Cortex of kidney (tissue), 1 donor: ENCODE results near the gene DDX31.
"Not testable (repeated sequence)": the region's sequence is repeated elsewhere in the genome, so short reads cannot be mapped to it uniquely, and the experiment has no call there.

Experiments
- DNase-seq: peaks from one replicate; lab custom pipeline; 2025; lab: John Stamatoyannopoulos, UW

DDX31 gene

DNA sequence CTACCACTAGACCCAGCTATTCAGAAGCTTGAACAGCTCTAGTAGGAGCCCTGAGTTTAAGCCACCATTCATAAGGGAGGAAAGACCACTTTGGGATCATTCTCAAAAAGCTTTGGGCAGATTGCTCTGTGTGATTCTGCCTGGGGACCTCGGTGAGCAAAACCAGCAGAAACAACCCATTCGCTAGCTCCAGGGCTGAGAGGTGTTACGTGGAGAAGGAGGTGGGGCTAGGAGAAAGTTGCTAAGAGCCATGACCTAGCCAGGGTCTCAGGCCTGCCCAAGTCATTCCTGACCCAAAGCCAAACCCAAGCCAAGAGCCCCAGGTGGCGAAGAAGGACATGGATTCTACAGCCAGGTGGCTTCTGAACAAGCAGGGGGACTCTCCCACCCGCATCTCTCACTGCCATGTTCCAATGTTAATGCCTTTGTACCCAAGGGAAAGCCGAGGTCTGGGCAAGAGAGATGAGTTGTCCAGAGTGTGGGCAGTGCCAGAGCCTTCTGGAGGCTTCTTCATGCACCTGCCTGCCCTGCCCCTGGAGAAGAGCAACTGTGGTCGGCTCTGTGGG is 91.3 kb downstream of the DDX31 start:
- no peak for DNase-seq

- no peak for DNase-seq
Observed at GRCh38 chr9:132577119-132577518, 92.7 kb downstream of the DDX31 start.

GRCh38 chr9:132575811-132576210 is 94.0 kb downstream of the DDX31 start:
- no peak for DNase-seq

DNA sequence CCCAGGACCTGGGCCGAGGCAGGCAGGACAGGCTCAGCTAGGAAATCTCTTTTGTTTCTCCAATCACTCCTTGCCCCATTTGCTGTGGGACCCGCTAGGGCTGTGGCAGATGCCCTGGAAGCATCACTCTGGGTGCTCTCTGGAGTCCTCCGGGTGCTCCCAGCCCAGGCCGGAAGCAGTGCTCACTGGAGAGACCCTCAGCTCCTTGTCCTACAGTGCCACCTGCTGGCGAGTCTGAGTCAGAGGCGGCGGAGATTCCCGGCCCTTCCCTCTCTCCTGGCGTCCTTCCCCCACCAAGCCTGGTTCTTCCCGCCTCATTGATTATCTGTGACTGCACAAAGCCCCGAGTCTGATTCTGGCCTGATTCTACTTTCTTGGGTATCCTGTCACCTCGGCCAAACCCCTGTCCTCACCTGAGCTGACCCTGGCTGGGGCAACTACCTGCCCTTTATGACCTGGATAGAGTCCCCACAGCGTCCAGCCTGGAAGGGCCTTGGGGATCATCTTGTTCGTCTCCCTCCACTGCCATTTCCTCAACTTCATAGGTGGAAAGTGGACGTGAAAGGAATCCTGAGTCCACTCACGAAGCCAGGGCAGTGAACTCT is 94.7 kb downstream of the DDX31 start:
- DNase-seq: no peak

DNA sequence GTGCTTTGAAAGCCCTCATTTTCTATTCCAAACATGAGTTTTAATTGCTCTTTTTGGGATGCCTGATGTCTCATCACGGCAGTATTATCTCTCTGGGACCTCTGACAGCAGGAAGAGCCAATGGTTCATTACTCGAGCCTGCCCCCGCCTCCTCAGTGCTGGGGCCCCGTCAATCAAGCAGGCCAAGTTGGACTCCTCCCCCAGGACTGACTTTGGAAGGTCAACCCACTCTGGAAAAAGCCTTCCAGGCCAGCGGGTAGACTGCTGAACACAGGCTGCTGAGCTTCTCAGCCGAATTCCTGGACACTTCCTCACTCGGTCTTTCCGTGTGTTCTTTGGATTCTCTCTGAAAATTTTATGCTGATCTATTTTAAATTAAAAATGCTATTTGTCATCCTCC is 96.9 kb downstream of the DDX31 start:
- DNase-seq: no peak

- DNase-seq: no peak
Observed at GRCh38 chr9:132571806-132572600, 97.8 kb downstream of the DDX31 start.

- DNase-seq: not testable (repeated sequence)
Observed at GRCh38 chr9:132568787-132569186, 101.0 kb downstream of the DDX31 start.

DNA sequence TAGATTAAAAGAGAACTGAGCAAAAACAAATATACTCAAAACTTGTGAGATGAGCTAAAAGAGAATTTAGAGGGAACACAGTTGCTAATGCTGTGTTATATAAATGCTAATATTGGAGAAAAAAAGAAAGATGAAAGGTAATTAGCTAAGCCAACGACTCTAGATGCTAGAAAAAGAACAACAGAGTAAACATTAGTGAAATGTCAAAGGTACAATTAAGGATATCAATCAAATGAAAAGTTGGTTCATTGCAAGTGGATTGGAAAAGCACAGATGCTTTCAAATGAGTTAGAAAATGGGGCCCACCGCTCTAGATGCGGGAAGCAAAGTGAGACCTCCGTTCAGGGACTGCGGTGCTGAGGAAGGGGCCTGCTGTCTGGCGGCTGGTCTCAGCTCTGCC is 105.3 kb downstream of the DDX31 start:
- DNase-seq: no peak

GRCh38 chr9:132562306-132562573 is 107.5 kb downstream of the DDX31 start:
- DNase-seq: no peak

- DNase-seq: no peak
Observed at GRCh38 chr9:132560616-132561202, 109.1 kb downstream of the DDX31 start.

GRCh38 chr9:132559711-132560110 is 110.1 kb downstream of the DDX31 start:
- DNase-seq: no peak

DNA sequence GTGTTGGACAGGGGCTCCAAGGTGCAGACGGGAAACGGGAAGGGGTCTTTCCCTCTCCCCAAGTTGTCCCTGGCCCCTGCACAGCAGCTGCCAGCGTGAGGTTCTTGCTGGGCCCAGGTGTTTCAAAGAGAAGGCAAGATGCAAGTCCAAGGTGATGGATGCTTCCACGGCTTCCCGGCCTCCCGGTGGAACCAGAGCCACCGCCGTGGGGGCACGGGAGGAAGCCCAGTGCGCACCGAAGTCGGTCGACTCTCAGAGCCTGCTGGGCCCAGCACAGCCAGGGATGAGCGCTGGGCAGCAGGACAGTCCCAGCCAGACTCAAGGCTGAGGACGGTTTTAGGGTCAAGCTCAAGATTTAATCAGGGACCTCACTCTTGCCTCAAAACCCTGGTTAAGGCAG is 112.6 kb downstream of the DDX31 start:
- no peak for DNase-seq

- no peak for DNase-seq
Observed at GRCh38 chr9:132556714-132557113, 113.1 kb downstream of the DDX31 start.

DNA sequence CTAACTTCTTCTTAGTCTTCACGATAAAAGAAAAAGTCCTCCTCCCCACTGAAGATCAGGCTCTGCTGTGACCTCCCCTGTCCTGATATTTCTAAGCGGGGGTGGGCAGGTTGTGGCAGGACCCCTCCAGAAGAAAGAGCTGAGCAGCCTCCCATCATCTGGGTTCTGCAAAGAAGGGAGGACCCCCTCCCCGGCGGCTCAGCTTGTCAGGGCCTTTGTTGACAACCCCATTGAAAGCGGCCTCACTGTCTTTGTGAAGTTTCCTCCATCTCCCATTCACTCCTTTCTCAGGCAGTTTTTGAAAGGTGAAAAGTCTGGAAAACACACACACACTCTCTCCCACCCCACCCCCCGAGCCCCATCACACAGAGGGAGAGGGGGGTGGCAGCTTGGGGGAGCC is 113.5 kb downstream of the DDX31 start:
- no peak for DNase-seq

- no peak for DNase-seq
Observed at GRCh38 chr9:132555528-132555927, 114.3 kb downstream of the DDX31 start.

- DNase-seq: no peak
Observed at GRCh38 chr9:132554755-132555154, 115.0 kb downstream of the DDX31 start.

DNA sequence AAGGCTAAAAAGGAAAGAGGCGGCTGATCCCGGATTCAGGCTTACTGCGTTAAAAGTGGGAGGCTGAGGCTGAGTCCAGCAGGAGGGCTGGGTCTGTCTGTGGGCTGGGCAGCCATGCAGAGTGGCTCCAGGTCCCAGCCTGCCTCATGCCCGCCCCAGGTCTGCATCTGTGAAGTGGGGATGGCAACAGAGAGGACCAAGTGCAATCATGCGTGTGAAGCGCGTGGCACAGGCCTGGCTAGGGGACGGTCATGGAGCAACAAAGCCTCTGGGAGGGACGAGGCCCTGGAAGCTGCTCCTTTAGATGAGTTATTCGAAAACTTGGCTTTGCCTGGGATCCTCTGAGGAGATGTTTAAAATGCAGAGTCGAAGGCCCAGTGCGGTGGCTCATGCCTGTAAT is 117.7 kb downstream of the DDX31 start:
- DNase-seq: no peak

- DNase-seq: no peak
Observed at GRCh38 chr9:132551556-132551955, 118.2 kb downstream of the DDX31 start.

DNA sequence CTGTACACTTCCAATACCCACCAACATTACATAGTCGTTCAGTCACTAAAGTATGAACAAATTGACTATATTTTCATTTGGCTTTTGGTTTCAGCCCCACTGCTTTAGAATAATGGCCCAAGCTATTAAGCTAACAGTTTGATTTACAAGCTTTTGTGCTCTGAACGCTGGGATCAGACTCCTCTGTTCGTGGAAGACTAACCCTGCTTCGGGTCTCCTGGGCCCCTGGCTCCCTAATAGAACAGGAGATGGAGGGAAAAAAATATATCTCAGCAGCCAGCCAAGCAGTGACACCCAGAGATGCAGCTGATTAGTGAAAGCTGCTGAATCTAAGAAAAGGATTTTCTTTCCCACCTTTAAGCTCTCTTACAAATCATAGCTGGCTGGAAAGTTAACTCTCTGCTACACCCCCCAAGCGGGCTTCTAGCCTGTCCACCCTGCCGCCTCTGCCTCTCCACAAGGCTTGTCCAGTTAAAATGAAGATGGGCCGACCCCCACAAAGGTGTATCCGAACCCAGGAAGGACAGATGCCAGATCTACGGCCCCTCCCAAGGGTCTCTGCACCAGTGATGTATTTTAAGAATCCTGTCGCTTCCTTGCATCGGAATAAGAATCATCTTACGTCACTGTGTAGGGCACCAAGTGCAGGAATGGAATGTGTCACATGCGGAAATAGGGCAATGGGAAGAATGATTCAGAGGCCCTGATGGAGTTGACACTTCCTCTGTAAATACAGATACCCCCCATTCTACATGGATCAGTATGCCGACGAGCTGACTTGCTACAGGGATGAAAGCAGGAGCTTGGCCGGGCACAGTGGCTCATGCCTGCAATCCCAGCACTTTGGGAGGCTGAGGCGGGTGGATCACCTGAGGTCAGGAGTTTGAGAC is 120.8 kb downstream of the DDX31 start:
- DNase-seq: no peak

- no peak for DNase-seq
Observed at GRCh38 chr9:132547976-132548730, 121.6 kb downstream of the DDX31 start.

GRCh38 chr9:132547436-132547835 is 122.3 kb downstream of the DDX31 start:
- DNase-seq: no peak

GRCh38 chr9:132547052-132547431 is 122.7 kb downstream of the DDX31 start:
- DNase-seq: no peak
